ENCODE measurements around the gene DACH1. TPM values are rescaled to one million over a fixed set of nuclear protein-coding genes. Genes with fewer than 3 reads are reported as not detected.

The DACH1 gene
- total and polyA plus RNA-seq, 2 of the 8 experiments (the other 6 are each of a cell fraction or from before 2014, with no cell fraction given), result 0.12 to 0.67 TPM

GRCh38 chr13:71854401-71854800, 12.6 kb downstream of the DACH1 start (continued):
- no peak for TF ChIP-seq KDM4A (IDR thresholded peaks at IDR 0.05; ENCODE audit: low read depth, low read length, severe bottlenecking)

Data from H1 (cell line).